Activated CD4-positive, alpha-beta T cell treated with anti-CD3 and anti-CD28 coated beads, Interleukin-2, amount 50 U/mL, for 48 hours (primary cell): ENCODE results near the gene ANKMY1.
"Not testable (repeated sequence)": the region's sequence is repeated elsewhere in the genome, so short reads cannot be mapped to it uniquely, and the experiment has no call there.

ENCODE experiments used
- DNase-seq, 2 experiments: peaks; one replicate each; pipeline ENCODE4 v3.0.0-alpha.2; 2020

ANKMY1 gene

GRCh38 chr2:240500561-240501423, 57.0 kb downstream of the ANKMY1 start:
- DNase-seq: no peak

GRCh38 chr2:240499309-240500301, 58.2 kb downstream of the ANKMY1 start:
- no peak for DNase-seq

- DNase-seq: no peak
Measured at GRCh38 chr2:240498958-240499260, 58.9 kb downstream of the ANKMY1 start.

- DNase-seq: no peak
Measured at GRCh38 chr2:240498171-240498957, 59.4 kb downstream of the ANKMY1 start.

- not testable (repeated sequence) for DNase-seq
Measured at GRCh38 chr2:240497082-240497481, 60.7 kb downstream of the ANKMY1 start.

- not testable (repeated sequence) for DNase-seq
Measured at GRCh38 chr2:240494942-240495341, 62.8 kb downstream of the ANKMY1 start.

GRCh38 chr2:240494194-240494793, 63.5 kb downstream of the ANKMY1 start:
- no peak for DNase-seq

- no peak for DNase-seq
Measured at GRCh38 chr2:240491483-240491882, 66.3 kb downstream of the ANKMY1 start.

- DNase-seq: no peak
Measured at GRCh38 chr2:240482141-240482540, 75.6 kb downstream of the ANKMY1 start.

- DNase-seq: no peak
Measured at GRCh38 chr2:240481720-240482119, 76.1 kb downstream of the ANKMY1 start.

- no peak for DNase-seq
Measured at GRCh38 chr2:240480834-240481623, 76.8 kb downstream of the ANKMY1 start.

GRCh38 chr2:240479111-240479501, 78.7 kb downstream of the ANKMY1 start:
- no peak for DNase-seq

- no peak for DNase-seq
Measured at GRCh38 chr2:240478346-240479110, 79.3 kb downstream of the ANKMY1 start.

- no peak for DNase-seq
Measured at GRCh38 chr2:240477916-240478315, 79.9 kb downstream of the ANKMY1 start.

- DNase-seq: no peak
Measured at GRCh38 chr2:240473211-240473610, 84.6 kb downstream of the ANKMY1 start.

- DNase-seq: no peak
Measured at GRCh38 chr2:240472078-240472790, 85.6 kb downstream of the ANKMY1 start.

- no peak for DNase-seq
Measured at GRCh38 chr2:240469740-240470139, 88.0 kb downstream of the ANKMY1 start.

GRCh38 chr2:240469239-240469636, 88.5 kb downstream of the ANKMY1 start:
- DNase-seq: no peak

GRCh38 chr2:240468303-240469238, 89.2 kb downstream of the ANKMY1 start:
- no peak for DNase-seq
